Measurements from ENCODE around the gene CACNB2.
"Not testable (repeated sequence)": the region's sequence is repeated elsewhere in the genome, so short reads cannot be mapped to it uniquely, and the experiment has no call there.

DNA sequence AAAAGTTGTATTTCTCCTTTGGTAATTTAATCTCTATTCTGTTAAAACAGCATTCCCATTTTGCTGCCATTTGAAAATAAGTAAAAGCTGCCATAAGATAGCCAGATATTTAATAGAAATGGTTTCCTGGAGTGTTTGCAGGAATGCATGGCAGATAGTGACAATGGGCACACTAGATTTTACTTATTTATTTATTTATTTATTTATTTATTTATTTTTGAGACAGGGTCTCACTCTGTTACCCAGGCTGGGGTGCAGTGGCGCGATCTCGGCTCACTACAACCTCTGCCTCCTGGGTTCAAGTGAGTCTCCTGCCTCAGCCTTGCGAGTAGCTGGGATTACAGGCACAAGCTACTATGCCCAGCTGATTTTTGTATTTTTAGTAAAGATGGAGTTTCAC lies 13.2 kb downstream of the CACNB2 start:
- TF ChIP-seq, protein P1, sequence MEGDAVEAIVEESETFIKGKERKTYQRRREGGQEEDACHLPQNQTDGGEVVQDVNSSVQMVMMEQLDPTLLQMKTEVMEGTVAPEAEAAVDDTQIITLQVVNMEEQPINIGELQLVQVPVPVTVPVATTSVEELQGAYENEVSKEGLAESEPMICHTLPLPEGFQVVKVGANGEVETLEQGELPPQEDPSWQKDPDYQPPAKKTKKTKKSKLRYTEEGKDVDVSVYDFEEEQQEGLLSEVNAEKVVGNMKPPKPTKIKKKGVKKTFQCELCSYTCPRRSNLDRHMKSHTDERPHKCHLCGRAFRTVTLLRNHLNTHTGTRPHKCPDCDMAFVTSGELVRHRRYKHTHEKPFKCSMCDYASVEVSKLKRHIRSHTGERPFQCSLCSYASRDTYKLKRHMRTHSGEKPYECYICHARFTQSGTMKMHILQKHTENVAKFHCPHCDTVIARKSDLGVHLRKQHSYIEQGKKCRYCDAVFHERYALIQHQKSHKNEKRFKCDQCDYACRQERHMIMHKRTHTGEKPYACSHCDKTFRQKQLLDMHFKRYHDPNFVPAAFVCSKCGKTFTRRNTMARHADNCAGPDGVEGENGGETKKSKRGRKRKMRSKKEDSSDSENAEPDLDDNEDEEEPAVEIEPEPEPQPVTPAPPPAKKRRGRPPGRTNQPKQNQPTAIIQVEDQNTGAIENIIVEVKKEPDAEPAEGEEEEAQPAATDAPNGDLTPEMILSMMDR (IDR thresholded peaks at IDR 0.05 in 2 of 3, conservative IDR thresholded peaks at IDR 0.05 in 1 of 3; ENCODE audit: control insufficient read depth in 2 of 3, extremely low read depth in 1 of 3, insufficient read depth in 1 of 3, low read depth in 3 of 3, low read length in 3 of 3) = not testable (repeated sequence)
- not testable (repeated sequence) for TF ChIP-seq YY1 (IDR thresholded peaks at IDR 0.05; ENCODE audit: low read depth, low read length); NBN (IDR thresholded peaks at IDR 0.05); MEF2A (IDR thresholded peaks at IDR 0.05; ENCODE audit: insufficient read depth, low read depth, low read length); EP300 (IDR thresholded peaks at IDR 0.05; ENCODE audit: borderline replicate concordance in 1 of 2, control insufficient read depth in 1 of 2, low read depth in 2 of 2, low read length in 2 of 2); SUPT20H (IDR thresholded peaks at IDR 0.05; ENCODE audit: borderline replicate concordance, control insufficient read depth, low read depth, low read length); POLR2A (IDR thresholded peaks at IDR 0.05; ENCODE audit: low read depth, low read length); BCL11A (IDR thresholded peaks at IDR 0.05; ENCODE audit: low read depth, low read length); SREBF2 (IDR thresholded peaks at IDR 0.05; ENCODE audit: low read length); SMARCA5 (IDR thresholded peaks at IDR 0.05); WRNIP1 (IDR thresholded peaks at IDR 0.05; ENCODE audit: borderline replicate concordance, low read depth, low read length); EZH2 (IDR thresholded peaks at IDR 0.05; ENCODE audit: borderline replicate concordance, control insufficient read depth, low read depth, low read length); IKZF1 (conservative IDR thresholded peaks at IDR 0.05)
- TF ChIP-seq, protein P2, sequence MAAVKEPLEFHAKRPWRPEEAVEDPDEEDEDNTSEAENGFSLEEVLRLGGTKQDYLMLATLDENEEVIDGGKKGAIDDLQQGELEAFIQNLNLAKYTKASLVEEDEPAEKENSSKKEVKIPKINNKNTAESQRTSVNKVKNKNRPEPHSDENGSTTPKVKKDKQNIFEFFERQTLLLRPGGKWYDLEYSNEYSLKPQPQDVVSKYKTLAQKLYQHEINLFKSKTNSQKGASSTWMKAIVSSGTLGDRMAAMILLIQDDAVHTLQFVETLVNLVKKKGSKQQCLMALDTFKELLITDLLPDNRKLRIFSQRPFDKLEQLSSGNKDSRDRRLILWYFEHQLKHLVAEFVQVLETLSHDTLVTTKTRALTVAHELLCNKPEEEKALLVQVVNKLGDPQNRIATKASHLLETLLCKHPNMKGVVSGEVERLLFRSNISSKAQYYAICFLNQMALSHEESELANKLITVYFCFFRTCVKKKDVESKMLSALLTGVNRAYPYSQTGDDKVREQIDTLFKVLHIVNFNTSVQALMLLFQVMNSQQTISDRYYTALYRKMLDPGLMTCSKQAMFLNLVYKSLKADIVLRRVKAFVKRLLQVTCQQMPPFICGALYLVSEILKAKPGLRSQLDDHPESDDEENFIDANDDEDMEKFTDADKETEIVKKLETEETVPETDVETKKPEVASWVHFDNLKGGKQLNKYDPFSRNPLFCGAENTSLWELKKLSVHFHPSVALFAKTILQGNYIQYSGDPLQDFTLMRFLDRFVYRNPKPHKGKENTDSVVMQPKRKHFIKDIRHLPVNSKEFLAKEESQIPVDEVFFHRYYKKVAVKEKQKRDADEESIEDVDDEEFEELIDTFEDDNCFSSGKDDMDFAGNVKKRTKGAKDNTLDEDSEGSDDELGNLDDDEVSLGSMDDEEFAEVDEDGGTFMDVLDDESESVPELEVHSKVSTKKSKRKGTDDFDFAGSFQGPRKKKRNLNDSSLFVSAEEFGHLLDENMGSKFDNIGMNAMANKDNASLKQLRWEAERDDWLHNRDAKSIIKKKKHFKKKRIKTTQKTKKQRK (IDR thresholded peaks at IDR 0.05; ENCODE audit: low read depth, low read length) = not testable (repeated sequence)

All from GM12878 (cell line).